Neural progenitor cell (in vitro differentiated cells): ENCODE measurements around the gene ARHGAP28. TPM values are rescaled to one million over a fixed set of nuclear protein-coding genes. Genes with fewer than 3 reads are reported as not detected.

Experiments
- DNase-seq: peaks from one replicate; pipeline ENCODE4 v3.0.0-alpha.2; 2016; ENCODE audit warnings: low spot score
- H2AFZ ChIP-seq: fragments of 200-600 bp; sonication (generic); replicated peaks from 2 replicates; pipeline ENCODE4 v1.6.1; 2016; ENCODE audit warnings: antibody characterized with exemption
- H3F3A ChIP-seq: fragments of 200-600 bp; sonication (generic); 2 replicates; pipeline ENCODE4 v1.6.1; 2016; ENCODE audit warnings: antibody characterized with exemption, low read depth
- H3K27ac ChIP-seq: fragments of 200-600 bp; sonication (generic); 2 replicates; pipeline ENCODE4 v1.5.1; 2016; ENCODE audit warnings: mild to moderate bottlenecking
- H3K27me3 ChIP-seq: fragments of 200-600 bp; sonication (generic); 2 replicates; pipeline ENCODE4 v1.6.1; 2016; ENCODE audit warnings: mild to moderate bottlenecking, moderate library complexity
- H3K36me3 ChIP-seq: fragments of 200-600 bp; sonication (generic); 2 replicates; pipeline ENCODE4 v1.5.1; 2016
- H3K4me1 ChIP-seq: fragments of 200-600 bp; sonication (generic); 2 replicates; pipeline ENCODE4 v1.6.1; 2016; ENCODE audit warnings: mixed run types
- H3K4me2 ChIP-seq: fragments of 200-600 bp; sonication (generic); 2 replicates; pipeline ENCODE4 v1.6.1; 2016
- H3K4me3 ChIP-seq: fragments of 200-600 bp; sonication (generic); 2 replicates; pipeline ENCODE4 v1.5.1; 2016
- H3K79me2 ChIP-seq: fragments of 200-600 bp; sonication (generic); 2 replicates; pipeline ENCODE4 v1.6.1; 2016; ENCODE audit warnings: low read depth
- H3K9ac ChIP-seq: fragments of 200-600 bp; sonication (generic); 2 replicates; pipeline ENCODE4 v1.6.1; 2016
- H3K9me3 ChIP-seq: fragments of 200-600 bp; sonication (generic); 2 replicates; pipeline ENCODE4 v1.5.1; 2016; ENCODE audit warnings: low read depth
- H4K20me1 ChIP-seq: fragments of 200-600 bp; sonication (generic); 2 replicates; pipeline ENCODE4 v1.6.1; 2016; ENCODE audit warnings: low read depth
- H3K27ac Mint-ChIP-seq: 3 replicates; pipeline ENCODE4 v1.8.0; 2021; ENCODE audit warnings: mixed read lengths
- H3K27me3 Mint-ChIP-seq: 2 replicates; pipeline ENCODE4 v1.8.0; 2022; ENCODE audit warnings: low read depth, mild to moderate bottlenecking, inconsistent platforms, moderate library complexity, mixed read lengths; ENCODE audit not compliant: insufficient read depth
- H3K36me3 Mint-ChIP-seq: 3 replicates; pipeline ENCODE4 v1.8.0; 2021; ENCODE audit warnings: mixed read lengths
- H3K4me1 Mint-ChIP-seq: 3 replicates; pipeline ENCODE4 v1.8.0; 2021; ENCODE audit warnings: mixed read lengths
- H3K4me3 Mint-ChIP-seq: 3 replicates; pipeline ENCODE4 v1.8.0; 2021; ENCODE audit warnings: mild to moderate bottlenecking, moderate library complexity, mixed read lengths
- H3K9me3 Mint-ChIP-seq: 3 replicates; pipeline ENCODE4 v1.8.0; 2020; ENCODE audit warnings: mixed read lengths
- CTCF ChIP-seq: fragments of 200-600 bp; sonication (generic); IDR thresholded peaks from 2 replicates; pipeline ENCODE4 v1.5.1; 2017; ENCODE audit warnings: antibody characterized with exemption, mild to moderate bottlenecking
- EZH2 ChIP-seq: fragments of 200-600 bp; sonication (generic); IDR thresholded peaks from 2 replicates; pipeline ENCODE4 v1.6.1; 2017; ENCODE audit warnings: antibody characterized with exemption, mild to moderate bottlenecking, moderate library complexity
- EZH2phosphoT487 ChIP-seq: fragments of 200-600 bp; sonication (generic); IDR thresholded peaks from 2 replicates; pipeline ENCODE4 v1.6.1; 2017; ENCODE audit warnings: antibody characterized with exemption
- total RNA-seq: library from RNA; depleted of rRNA; stranded (reverse); fragments of >200 nt; gene quantifications from 2 replicates; pipeline ENCODE4 v1.2.3, GENCODE V29; 2015; ENCODE audit warnings: low replicate concordance

Gene ARHGAP28
- total RNA-seq, 1 donor from 2014 or later = 25.7 TPM

- H3K9ac ChIP-seq = no peak overlapping the region
- Mint-ChIP-seq H3K27me3 (no peaks in the 10 kb centered on the region), H3K9me3 (no peaks in the 10 kb centered on the region), H3K27ac (peak overlapping the region; percentile 78), H3K36me3 (peaks cover 15% of the 10 kb centered on the region), H3K4me3 (no peak overlapping the region), H3K4me1 (peaks cover 54% of the 10 kb centered on the region)
- no peak overlapping the region for H2AFZ ChIP-seq
- H3K27me3 ChIP-seq = no peaks in the 10 kb centered on the region
- H3K4me3 ChIP-seq = no peak overlapping the region
- no peaks in the 10 kb centered on the region for H3K36me3 ChIP-seq
- peaks cover 5% of the 10 kb centered on the region for H3K79me2 ChIP-seq
- no peaks in the 10 kb centered on the region for H4K20me1 ChIP-seq
- H3K4me2 ChIP-seq = peak overlapping the region; percentile 16
- H3K4me1 ChIP-seq = peaks cover 17% of the 10 kb centered on the region
- TF ChIP-seq CTCF = no peak
- no peak for TF ChIP-seq EZH2phosphoT487
- TF ChIP-seq EZH2 = no peak
- H3F3A ChIP-seq = peaks cover under 1% of the 10 kb centered on the region
- H3K9me3 ChIP-seq = no peaks in the 10 kb centered on the region
- peak; percentile 27 for DNase-seq
- no peak overlapping the region for H3K27ac ChIP-seq
These were observed 8.3 kb downstream of the ARHGAP28 start for GRCh38 chr18:6737833-6738232.

- H3K9me3 ChIP-seq = no peaks in the 10 kb centered on the region
- Mint-ChIP-seq H3K4me1 (peaks cover 54% of the 10 kb centered on the region), H3K4me3 (peak overlapping the region; percentile 15), H3K9me3 (no peaks in the 10 kb centered on the region), H3K27ac (peak overlapping the region; percentile 64), H3K36me3 (peaks cover 16% of the 10 kb centered on the region), H3K27me3 (no peaks in the 10 kb centered on the region)
- no peak for DNase-seq
- no peak overlapping the region for H3K27ac ChIP-seq
- no peaks in the 10 kb centered on the region for H3F3A ChIP-seq
- H2AFZ ChIP-seq = no peak overlapping the region
- H3K36me3 ChIP-seq = no peaks in the 10 kb centered on the region
- no peaks in the 10 kb centered on the region for H4K20me1 ChIP-seq
- H3K79me2 ChIP-seq = peaks cover 5% of the 10 kb centered on the region
- no peak for TF ChIP-seq EZH2
- no peak for TF ChIP-seq EZH2phosphoT487
- no peak for TF ChIP-seq CTCF
- peaks cover 17% of the 10 kb centered on the region for H3K4me1 ChIP-seq
- H3K9ac ChIP-seq = no peak overlapping the region
- H3K4me3 ChIP-seq = no peak overlapping the region
- H3K4me2 ChIP-seq = no peak overlapping the region
- no peaks in the 10 kb centered on the region for H3K27me3 ChIP-seq
These were observed 9.1 kb downstream of the ARHGAP28 start for GRCh38 chr18:6738622-6739021.

GRCh38 chr18:6741232-6741663 is 11.7 kb downstream of the ARHGAP28 start:
- TF ChIP-seq EZH2 (no peak), CTCF (no peak), EZH2phosphoT487 (no peak)
- H3K27me3 Mint-ChIP-seq = no peaks in the 10 kb centered on the region

More at GRCh38 chr18:6741232-6741663, 11.7 kb downstream of the ARHGAP28 start:
- no peaks in the 10 kb centered on the region for H4K20me1 ChIP-seq
- H3K9ac ChIP-seq = no peak overlapping the region
- no peaks in the 10 kb centered on the region for H3F3A ChIP-seq
- no peak overlapping the region for H3K4me3 ChIP-seq
- no peaks in the 10 kb centered on the region for H3K9me3 Mint-ChIP-seq
- H3K9me3 ChIP-seq = no peaks in the 10 kb centered on the region
- peaks cover 5% of the 10 kb centered on the region for H3K79me2 ChIP-seq
- H2AFZ ChIP-seq = no peak overlapping the region
- peaks cover 54% of the 10 kb centered on the region for H3K4me1 Mint-ChIP-seq
- H3K36me3 ChIP-seq = no peaks in the 10 kb centered on the region
- H3K36me3 Mint-ChIP-seq = peaks cover 10% of the 10 kb centered on the region
- no peak overlapping the region for H3K4me3 Mint-ChIP-seq
- H3K4me1 ChIP-seq = peaks cover 22% of the 10 kb centered on the region
- no peaks in the 10 kb centered on the region for H3K27me3 ChIP-seq
- no peak overlapping the region for H3K4me2 ChIP-seq
- peak overlapping the region; percentile 24 for H3K27ac Mint-ChIP-seq
- no peak for DNase-seq
- no peak overlapping the region for H3K27ac ChIP-seq
